A549 treated with CORT108297 at 1 μM for 4 hours (cell line): ENCODE results near the gene TRO. TPM values are rescaled to one million over a fixed set of nuclear protein-coding genes. Genes with fewer than 3 reads are reported as not detected.

ENCODE experiments used
- total RNA-seq: library from RNA; stranded (reverse); fragments of 200-300 nt; extraction: Qiagen RNA extraction; gene quantifications from 5 replicates; pipeline ENCODE4 v1.2.3, GENCODE V29; 2022

The TRO gene, protein sequence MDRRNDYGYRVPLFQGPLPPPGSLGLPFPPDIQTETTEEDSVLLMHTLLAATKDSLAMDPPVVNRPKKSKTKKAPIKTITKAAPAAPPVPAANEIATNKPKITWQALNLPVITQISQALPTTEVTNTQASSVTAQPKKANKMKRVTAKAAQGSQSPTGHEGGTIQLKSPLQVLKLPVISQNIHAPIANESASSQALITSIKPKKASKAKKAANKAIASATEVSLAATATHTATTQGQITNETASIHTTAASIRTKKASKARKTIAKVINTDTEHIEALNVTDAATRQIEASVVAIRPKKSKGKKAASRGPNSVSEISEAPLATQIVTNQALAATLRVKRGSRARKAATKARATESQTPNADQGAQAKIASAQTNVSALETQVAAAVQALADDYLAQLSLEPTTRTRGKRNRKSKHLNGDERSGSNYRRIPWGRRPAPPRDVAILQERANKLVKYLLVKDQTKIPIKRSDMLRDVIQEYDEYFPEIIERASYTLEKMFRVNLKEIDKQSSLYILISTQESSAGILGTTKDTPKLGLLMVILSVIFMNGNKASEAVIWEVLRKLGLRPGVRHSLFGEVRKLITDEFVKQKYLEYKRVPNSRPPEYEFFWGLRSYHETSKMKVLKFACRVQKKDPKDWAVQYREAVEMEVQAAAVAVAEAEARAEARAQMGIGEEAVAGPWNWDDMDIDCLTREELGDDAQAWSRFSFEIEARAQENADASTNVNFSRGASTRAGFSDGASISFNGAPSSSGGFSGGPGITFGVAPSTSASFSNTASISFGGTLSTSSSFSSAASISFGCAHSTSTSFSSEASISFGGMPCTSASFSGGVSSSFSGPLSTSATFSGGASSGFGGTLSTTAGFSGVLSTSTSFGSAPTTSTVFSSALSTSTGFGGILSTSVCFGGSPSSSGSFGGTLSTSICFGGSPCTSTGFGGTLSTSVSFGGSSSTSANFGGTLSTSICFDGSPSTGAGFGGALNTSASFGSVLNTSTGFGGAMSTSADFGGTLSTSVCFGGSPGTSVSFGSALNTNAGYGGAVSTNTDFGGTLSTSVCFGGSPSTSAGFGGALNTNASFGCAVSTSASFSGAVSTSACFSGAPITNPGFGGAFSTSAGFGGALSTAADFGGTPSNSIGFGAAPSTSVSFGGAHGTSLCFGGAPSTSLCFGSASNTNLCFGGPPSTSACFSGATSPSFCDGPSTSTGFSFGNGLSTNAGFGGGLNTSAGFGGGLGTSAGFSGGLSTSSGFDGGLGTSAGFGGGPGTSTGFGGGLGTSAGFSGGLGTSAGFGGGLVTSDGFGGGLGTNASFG (N-terminal part only)
- 0.52 to 0.77 TPM (median 0.69 TPM) in 5 replicates for total RNA-seq

DNA sequence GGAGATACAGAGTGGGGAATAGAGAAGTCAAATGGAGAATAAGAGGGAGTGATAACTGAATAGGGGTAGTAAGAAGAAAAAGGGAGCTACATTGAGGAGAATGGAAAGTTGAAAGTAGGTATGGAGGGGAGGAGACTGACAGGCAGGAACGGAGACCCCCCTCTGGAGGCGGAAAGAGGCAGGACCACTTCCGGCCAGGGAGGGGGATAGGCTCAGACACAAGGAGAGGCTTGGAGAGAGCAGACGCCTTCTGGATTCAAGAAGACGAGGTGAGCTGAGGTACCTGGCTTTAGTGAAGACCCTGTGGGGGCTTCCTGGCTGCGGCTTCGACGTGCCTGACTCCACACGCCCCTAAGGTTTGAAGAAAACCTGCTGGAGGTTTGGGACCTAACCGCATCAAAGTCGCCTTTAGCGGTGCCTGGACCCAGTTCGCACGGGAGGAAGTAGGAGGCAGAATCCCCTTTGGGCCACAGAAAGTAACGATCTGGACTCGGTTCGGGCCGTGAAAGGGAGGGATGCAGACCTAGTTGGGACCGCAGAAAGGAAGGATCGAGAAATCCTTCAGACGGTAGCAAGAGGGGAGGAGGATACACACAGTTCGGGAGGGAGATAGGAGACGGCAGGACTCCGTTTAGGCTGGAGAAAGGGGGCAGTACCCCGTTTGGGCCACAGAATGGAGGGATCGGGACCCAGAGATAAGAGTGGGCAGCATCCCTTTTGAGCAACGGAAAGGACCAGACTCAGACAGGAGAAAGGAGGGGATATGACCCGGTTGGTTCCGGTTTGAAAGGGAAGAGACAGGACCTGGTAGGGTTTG lies at the start of gene TRO:
TSS of gene TRO (plus strand) at position 215 of the 817 bp plus-strand sequence. CDS start 1,423 bp downstream, outside the sequence.

Other genes starting within 250 kb of the TRO start
- gene ITIH6, start 122.6 kb upstream of the TRO start, total RNA-seq: 0.01 to 0.02 TPM in 2 of 5 replicates, not detected in the others
- 75.0 to 92.4 TPM (median 80.8 TPM) in 5 replicates for gene MAGED2, start 113.1 kb upstream of the TRO start, total RNA-seq
- 0.06 to 0.14 TPM (median 0.10 TPM) in 5 replicates for gene PFKFB1, start 73.4 kb downstream of the TRO start, total RNA-seq
- gene APEX2, start 79.5 kb downstream of the TRO start, total RNA-seq: 28.2 to 36.7 TPM (median 31.9 TPM) in 5 replicates
- gene ALAS2, start 110.2 kb downstream of the TRO start, total RNA-seq: not detected in 5 replicates
- not detected in 5 replicates for gene PAGE2B, start 154.2 kb downstream of the TRO start, total RNA-seq
- not detected in 5 replicates for gene PAGE2, start 168.2 kb downstream of the TRO start, total RNA-seq